ENCODE results near the gene ETFDH. TPM values are rescaled to one million over a fixed set of nuclear protein-coding genes. Genes with fewer than 3 reads are reported as not detected.
"Not testable (repeated sequence)": the region's sequence is repeated elsewhere in the genome, so short reads cannot be mapped to it uniquely, and the experiment has no call there.

Gene ETFDH
- total RNA-seq, 1 experiment from 2014 or later: 7.4 TPM

DNA sequence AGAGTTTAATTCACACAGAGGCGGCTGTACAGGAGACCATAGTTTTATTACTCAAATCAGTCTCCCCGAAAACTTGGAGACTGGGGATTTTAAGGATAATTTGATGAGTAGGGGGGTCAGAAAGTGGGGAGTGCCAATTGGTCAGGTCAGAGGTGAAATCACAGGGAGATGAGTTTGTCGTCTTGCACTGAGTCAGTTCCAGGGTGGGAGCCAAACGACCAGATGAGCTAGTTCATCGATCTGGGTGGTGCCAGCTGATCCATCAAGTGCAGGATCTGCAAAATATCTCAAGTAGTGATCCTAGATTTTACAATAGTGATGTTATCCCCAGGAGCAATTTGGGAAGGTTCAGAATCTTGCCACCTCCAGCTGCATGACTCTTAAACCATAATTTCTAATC lies 4.0 kb downstream of the ETFDH start:
- DNase-seq (ENCODE audit: low read depth): no peak

DNA sequence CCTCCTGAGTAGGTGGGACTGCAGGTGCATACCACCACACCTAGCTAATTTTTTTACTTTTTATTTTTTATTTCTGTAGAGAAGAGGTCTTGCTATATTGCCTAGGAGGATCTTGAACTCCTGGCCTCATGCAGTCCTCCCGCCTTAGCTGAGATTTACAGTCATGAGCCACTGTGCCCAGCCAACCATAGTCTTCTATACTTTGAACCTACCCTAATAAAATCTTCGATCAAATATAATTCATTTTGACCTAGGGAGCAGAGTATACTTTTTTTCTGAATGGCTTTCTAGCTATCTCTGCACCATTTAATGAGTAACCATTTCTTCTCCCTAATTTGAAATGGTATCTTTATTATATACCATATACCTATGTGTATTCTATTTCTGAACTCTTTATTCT lies 6.7 kb downstream of the ETFDH start:
- no peak for DNase-seq (ENCODE audit: low read depth)

DNA sequence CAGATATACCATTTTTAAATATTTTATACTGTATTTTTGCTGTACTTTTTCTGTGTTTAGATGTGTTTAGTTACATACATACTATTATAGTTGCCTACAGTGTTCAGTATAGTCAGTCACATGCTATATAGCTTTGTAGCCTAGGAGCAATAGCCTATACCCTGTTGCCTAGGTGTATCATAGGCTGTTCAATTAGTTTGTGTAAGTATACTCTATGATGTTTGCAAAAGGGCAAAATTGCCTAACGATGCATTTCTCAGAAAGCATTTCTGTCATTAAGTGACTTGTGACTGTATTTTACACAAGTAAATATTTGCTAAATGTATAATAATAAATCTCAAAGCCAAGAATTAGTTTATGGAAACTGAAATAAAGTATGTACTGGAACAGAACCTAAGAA lies 9.5 kb downstream of the ETFDH start:
- no peak for DNase-seq (ENCODE audit: low read depth)

DNA sequence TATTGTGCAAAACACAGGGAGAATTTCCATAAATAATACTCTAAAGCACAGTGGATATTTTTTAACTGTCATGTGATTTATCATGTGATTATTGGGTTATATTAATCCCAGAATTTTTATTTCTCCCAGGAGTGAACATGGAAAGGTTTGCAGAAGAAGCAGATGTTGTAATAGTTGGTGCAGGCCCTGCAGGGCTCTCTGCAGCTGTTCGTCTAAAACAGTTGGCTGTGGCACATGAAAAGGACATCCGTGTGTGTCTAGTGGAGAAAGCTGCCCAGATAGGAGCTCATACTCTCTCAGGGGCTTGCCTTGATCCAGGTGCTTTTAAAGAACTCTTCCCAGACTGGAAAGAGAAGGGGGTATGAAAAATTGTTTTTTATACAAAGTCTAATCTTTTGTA lies 10.0 kb downstream of the ETFDH start:
- DNase-seq (ENCODE audit: low read depth): no peak

DNA sequence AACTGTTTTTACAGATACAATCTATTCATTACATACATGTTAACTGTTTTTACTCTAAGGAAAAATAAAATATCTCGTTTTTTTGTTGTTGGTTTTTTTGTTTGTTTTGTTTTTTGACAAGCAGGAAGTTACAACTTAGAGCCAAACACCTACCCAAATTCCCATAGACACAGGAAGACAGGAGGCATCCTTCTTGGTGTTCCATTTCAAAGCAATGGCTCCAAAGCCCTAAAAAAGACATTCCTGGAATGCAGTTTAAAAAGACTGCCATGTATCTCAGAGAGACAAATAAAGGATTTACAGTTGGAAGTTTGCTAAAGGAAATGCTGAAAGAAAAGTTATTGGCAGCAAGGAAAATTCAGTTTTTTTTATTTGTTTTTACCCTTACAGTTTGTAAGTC lies 16.7 kb downstream of the ETFDH start:
- no peak for DNase-seq (ENCODE audit: low read depth)

DNA sequence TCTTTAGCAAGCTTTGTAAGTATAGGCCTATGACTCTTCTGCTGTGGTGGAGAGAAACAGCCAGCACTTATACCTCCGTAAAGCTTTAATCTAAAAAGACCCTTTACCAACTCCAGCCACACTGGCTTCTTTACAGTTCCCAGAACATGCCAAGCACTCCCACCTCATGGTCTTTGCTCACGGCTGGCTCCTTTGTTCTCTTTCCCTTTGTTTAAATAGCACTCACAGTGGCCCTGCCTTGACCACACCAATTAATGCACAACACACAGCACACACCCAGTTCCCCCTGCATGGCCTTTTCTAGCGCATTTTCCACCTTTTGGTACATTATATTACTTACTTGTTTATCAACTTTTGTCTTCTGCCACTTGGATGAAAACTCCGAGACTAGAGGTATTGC lies 32.2 kb downstream of the ETFDH start:
- DNase-seq (ENCODE audit: low read depth): no peak

DNA sequence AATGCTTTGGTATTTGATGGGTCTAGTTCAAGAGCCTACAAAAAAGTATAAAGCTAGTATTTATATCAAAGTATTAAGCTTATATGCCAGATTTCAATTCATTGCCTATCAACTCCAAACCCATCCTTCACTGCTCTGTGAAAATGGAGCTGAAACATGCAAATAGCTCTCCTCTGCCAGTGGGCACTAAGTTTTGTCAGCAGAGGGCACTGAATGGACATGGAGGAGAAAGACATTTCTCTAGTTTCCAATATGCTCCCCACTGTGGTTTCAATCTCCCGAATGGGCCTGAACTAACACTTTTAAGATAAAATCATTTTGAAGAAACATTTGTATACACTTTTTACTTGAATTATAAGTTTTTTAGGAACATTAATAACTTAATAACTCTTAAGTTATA lies 38.7 kb downstream of the ETFDH start:
- DNase-seq (ENCODE audit: low read depth): no peak

DNA sequence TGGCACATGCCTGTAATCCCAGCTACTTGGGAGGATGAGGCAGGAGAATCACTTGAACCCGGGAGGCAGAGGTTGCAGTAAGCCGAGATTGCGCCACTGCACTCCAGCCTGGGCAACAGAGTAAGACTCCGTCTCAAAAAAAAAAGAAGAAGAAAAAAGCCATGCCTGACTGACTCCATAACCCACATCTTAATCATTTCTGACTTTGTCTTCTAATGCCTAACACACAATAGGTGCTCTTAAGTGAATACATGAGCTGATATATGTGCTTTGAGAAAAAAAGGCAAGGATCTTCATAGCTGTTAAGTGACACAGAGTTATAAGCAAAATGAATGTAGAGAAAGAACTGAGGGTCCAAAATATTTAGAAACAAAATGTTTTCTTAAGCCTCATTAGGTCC lies 40.5 kb downstream of the ETFDH start:
- not testable (repeated sequence) for DNase-seq (ENCODE audit: low read depth)

DNA sequence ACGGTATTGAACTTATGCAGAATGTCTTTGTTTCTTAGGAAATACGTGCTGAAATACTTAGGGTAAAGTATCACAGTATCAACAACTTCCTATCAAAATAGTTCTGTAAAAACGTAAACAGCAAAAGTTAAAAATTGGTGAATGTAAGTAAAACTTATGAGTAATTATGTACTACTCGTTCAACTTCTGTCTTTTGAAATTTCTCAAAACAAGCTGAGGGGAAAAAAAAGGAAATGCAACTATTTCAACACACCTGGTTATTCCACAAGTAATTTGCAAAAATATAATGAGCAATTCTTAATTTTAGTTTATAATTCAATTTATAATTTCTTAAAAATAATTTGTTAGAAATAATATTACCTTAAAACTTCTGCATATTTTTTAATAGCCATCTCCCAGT lies 42.8 kb downstream of the ETFDH start:
- no peak for DNase-seq (ENCODE audit: low read depth)

DNA sequence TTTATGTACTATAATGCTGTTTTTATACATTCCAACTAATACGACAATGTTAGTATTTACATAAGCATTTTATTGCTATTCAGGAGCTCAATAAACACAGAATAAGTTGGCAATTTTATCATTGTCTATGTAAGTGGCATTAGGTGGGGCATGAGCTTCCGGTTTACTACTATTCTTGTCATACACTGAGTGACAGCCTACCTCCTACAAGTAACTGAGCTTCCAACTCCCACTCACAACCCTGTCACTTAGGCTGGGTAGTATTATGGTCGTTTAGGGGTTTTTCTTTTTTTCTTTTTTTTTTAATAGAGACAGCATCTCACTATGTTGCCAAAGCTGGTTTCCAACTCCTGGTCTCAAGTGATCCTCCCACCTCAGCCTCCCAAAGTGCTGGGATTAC lies 43.7 kb downstream of the ETFDH start:
- DNase-seq (ENCODE audit: low read depth): no peak

DNA sequence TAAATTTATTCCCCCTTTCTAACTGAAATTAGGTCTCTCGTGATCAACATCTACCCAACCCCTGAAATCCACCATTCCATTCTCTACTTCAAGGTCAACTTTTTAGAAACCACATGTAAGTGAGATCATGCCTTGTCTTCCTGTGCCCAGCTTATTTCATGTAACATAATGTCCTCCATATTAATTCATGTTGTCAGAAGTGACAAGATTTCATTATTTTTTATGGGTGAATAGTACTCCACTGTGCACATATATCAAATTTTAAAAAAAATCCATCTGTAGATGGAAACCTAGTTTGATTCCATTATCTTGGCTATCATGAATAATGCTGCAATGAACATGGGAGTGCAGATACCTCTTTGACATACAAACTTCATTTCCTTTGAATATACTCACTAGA lies 49.6 kb downstream of the ETFDH start:
- no peak for DNase-seq (ENCODE audit: low read depth)

DNA sequence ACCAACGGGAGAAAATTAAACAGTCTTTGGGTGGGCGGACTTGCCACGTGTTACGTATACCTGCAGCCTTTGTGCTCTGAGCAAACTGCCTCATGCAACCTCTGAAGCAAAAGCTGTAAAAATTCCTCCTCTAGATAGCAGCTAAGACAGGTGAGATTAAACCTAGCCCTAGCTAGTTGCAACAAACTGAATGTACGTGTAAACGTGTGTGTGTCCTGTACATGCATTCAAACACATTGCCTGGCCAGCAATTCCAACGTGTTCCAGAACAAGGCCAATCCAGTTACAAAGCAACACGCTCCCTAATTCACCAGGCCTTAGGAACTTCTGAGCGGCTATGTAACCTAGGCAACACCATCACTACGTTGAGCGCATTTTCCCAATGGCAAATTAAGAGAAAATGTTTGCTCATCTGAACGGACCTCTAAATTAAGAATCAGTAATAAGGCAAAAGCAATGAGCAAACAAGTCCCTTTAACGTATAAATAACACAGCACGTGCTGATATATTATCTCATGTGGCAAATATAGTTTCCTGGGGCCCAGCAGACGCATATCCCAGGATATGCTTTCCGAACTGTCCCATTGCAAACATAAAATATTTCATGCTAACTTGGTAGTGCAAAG lies 50.3 kb downstream of the ETFDH start:
- DNase-seq (ENCODE audit: low read depth): peak; percentile 37

DNA sequence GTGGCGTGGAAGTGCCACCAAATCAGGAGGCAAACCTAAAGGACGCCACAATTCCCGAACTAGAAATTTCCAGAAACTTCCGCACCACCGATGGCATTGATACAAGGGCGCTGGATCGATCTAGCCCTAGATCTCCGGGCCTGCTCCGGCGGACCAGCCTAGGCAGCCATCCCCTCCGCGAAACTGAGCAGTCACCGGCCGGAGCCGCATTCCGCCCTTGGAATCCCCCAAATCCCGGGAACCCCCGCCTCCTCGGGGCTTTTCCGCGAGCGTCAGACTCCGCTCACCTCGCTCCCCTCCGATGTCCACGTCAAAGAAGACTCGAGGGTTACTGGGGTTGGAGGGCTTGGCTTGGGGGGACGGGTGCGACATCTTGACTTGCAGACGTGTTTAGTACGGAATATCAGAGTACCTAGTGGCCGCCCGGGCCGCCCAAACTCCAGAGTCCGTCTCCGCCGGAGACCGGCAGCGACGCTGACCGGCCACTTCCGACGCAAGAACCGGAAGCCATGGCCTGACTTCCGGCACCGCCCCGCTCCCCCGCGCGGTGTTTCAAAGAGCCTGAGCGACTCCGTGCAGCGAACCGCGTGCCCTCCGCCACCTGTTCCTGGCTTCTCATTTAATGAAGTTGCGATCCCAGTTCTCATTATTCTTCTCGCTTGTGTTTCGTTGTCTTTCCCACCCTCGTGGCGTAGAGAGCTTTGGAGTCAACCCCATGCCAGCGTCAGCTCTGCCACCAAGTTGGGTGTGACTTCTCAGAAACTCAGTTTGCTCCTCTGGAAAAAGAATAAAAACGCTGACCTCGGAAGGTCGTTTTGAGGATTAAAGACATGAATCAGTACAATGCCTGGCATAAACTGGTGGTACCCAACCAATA lies 51.1 kb downstream of the ETFDH start, which contains the start of gene PPID:
PPID (minus strand) TSS at position 480 of the 877 bp plus-strand sequence; CDS start at position 372, 108 bp downstream.
- DNase-seq (ENCODE audit: low read depth): peak; percentile 81

DNA sequence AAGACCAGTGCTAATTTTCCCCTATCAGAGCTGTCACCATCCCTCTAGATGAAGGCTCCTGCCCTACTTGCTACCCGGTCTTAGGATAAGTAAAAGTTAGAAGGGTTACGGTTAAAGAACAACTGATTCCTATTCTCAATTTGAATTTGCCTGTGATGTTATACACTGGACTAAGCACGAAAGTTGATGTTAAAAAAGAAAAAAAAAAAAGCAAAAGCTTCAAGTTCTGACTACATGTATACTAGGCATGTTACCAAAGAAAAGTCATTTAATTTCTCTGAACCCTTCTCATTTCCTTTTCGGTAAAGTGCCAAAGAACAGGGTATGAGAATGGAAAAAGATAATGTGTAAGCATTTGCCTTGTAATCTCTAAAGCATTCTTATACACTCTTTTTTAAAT lies 52.5 kb downstream of the ETFDH start:
- no peak for DNase-seq (ENCODE audit: low read depth)

DNA sequence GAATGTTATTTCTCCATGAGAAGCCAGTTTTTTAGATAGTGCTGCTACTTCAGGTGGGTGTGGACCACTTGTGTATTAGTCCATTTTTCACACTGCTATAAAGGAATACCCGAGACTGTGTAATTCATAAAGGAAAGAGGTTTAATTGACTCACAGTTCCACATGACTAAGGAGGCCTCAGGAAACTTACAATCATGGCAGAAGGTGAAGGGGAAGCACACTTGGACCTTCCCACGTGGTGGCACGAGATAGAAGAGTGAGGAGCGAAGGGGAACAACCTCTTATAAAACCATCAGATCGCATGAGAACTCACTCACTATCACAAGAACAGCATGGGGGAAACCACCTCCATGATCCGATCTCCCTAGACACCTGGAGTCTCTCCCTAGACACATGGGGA lies 54.5 kb downstream of the ETFDH start:
- DNase-seq (ENCODE audit: low read depth): no peak

DNA sequence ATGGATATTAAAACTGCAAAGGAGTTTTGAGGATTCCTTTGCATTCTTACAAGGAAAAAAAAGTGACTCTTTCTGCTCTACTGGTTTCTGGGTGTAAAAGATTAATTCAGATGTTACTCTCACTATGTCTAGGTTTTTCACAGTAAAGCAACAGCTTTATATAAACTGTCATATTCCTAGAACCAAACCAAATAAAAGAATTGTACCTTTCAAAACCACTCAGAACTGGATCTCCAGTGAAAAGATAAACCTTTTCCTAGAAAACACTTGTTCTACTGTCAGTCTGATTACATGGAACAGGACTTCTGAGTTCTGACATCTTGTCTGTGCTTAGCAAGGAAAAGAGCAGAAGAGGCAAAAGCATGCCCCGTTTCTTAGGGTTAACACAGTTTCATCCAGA lies 56.1 kb downstream of the ETFDH start:
- no peak for DNase-seq (ENCODE audit: low read depth)

DNA sequence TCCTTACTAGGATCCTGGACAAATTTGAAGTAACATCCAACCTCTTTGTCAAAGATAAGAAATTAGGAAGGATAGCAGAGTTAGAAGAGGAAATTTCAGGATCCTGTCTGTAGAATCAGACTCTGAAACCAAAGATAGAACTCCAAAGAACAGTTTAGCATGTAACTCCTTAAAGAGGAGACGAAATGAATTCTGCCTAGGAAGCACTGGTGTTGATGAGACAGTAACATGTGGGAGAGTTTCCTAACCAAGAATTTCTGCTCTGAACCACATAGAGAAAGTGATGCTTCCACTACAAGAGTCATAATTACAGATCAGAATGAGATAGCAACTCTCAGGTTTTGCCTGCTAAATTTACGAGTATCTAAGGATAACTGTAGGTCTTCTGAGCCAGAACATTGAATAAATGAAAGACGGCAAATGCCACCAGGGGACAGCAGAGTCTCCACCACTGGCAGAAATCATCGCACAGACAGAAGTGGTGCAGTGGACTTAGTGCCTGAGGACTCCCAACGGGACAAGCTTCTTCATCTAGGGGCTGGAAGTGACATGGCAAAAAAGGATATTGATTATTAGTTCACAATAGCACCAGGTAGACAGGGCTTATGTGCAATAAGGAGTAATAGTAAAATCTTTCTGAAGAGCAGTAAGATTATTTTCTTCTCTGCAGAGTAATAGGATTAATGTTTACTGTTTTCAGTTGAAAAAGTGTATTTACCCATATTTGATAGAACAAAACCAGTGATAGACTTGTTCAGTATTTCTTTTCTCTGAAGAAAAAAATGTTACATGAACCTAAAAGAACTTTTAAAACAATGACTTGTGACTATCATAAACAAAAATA lies 57.8 kb downstream of the ETFDH start:
- DNase-seq (ENCODE audit: low read depth): peak; percentile 62

DNA sequence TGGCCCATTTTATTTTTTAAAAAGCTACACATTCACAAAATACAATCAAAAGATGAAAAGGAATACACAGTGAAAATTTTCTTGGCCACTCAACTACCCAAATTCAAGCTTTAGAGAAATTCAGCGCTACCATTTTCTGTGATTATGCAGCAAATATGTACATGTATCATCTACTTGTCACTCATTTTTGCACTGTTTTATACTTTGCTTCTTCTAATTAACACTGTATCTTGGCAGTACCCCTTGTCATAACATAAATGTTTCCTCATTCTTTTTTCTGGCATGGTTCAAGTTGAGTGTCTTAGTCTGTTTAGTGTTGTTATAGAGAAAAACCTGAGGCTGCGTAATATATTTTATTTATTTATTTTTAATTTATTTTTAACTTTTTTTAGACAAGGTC lies 66.8 kb downstream of the ETFDH start:
- DNase-seq (ENCODE audit: low read depth): no peak

DNA sequence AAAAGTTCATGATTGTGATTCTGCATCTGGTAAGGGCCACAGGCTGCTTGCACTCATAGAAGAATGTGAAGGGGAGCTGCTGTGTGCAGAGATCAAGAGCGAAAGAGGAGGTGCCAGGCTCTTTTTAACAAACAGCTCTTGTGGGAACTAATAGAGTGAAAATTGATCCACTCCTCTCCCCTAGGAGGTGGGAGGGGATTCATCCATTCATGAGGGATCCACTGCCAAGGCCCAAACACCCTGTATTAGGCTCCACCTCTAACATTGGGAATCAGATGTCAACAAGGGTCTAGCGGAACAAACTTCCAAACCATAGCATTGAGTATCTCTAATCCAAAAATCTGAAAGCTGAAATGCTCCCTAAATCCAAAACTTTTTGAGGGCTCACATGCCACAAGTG lies 67.5 kb downstream of the ETFDH start:
- no peak for DNase-seq (ENCODE audit: low read depth)

DNA sequence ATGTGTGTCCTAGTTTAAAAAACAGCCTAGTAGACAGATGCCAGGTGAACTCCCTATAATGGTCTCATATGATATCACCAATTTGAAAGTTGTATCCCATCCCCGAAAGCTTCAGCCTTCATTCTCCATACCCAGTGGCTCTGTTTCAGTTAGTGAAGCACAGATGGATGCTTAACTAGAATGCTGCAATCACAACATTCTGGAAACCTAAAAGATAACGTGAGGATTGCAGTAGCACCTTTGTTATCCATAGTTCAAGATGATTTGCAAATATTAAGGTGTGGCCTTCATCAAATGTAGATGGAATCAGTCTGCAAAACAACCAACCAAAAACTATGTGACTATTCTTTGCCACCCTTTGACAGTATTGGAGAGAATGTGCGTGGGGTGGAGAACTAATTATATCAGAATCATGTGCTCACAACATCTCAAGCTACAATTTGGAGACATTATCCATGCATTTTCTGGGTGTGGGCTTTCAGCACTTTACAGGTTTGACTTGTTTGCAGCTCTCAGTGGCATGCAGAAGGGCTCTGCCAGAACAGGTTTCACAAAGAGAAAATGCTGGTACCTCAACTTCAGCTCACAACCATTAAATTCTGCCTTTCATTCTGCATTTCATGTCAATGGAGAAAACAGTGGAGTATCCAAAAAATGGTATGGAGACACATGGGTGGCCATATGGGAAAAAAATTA lies 69.4 kb downstream of the ETFDH start:
- no peak for DNase-seq (ENCODE audit: low read depth)

DNA sequence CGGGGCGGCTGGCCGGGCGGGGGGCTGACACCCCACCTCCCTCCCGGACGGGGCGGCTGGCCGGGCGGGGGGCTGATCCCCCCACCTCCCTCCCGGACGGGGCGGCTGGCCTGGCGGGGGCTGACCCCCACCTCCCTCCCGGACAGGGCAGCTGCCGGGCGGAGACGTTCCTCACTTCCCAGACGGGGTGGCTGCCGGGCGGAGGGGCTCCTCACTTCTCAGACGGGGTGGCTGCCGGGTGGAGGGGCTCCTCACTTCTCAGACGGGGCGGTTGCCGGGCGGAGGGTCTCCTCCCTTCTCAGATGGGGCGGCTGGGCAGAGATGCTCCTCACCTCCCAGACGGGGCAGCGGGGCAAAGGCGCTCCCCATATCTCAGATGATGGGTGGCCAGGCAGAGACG lies 74.4 kb downstream of the ETFDH start:
- DNase-seq (ENCODE audit: low read depth): not testable (repeated sequence)
